ENCODE results near the gene NOP53.
"Not testable (repeated sequence)": the region's sequence is repeated elsewhere in the genome, so short reads cannot be mapped to it uniquely, and the experiment has no call there.

Gene NOP53

GRCh38 chr19:47749326-47749725 is 4.0 kb downstream of the NOP53 start:
- in situ Hi-C loops (cut with MboI; ENCODE audit: low pct_unique_long_range_greater_than_20kb, low sequenced_read_pairs): no loop called here
- DNase-seq: no peak

GRCh38 chr19:47750752-47751151 is 5.4 kb downstream of the NOP53 start:
- in situ Hi-C loops (cut with MboI; ENCODE audit: low pct_unique_long_range_greater_than_20kb, low sequenced_read_pairs): no loop called here
- no peak for DNase-seq

- DNase-seq: no peak
- in situ Hi-C loops (cut with MboI; ENCODE audit: low pct_unique_long_range_greater_than_20kb, low sequenced_read_pairs): no loop called here
These were observed 7.3 kb downstream of the NOP53 start for GRCh38 chr19:47752440-47753211.

- in situ Hi-C loops (cut with MboI; ENCODE audit: low pct_unique_long_range_greater_than_20kb, low sequenced_read_pairs): no loop called here
- no peak for DNase-seq
These were observed 9.1 kb downstream of the NOP53 start for GRCh38 chr19:47754206-47755064.

- DNase-seq: no peak
- in situ Hi-C loops (cut with MboI; ENCODE audit: low pct_unique_long_range_greater_than_20kb, low sequenced_read_pairs): no loop called here
These were observed 9.9 kb downstream of the NOP53 start for GRCh38 chr19:47755065-47755761.

- in situ Hi-C loops (cut with MboI; ENCODE audit: low pct_unique_long_range_greater_than_20kb, low sequenced_read_pairs): no loop called here
- DNase-seq: no peak
These were observed 10.6 kb downstream of the NOP53 start for GRCh38 chr19:47755762-47756626.

GRCh38 chr19:47756627-47756929 is 11.2 kb downstream of the NOP53 start:
- in situ Hi-C loops (cut with MboI; ENCODE audit: low pct_unique_long_range_greater_than_20kb, low sequenced_read_pairs): no loop called here

GRCh38 chr19:47756953-47757608 is 11.7 kb downstream of the NOP53 start:
- DNase-seq: no peak
- in situ Hi-C loops (cut with MboI; ENCODE audit: low pct_unique_long_range_greater_than_20kb, low sequenced_read_pairs): no loop called here

More at GRCh38 chr19:47756627-47756929, 11.2 kb downstream of the NOP53 start:
- DNase-seq: no peak

- in situ Hi-C loops (cut with MboI; ENCODE audit: low pct_unique_long_range_greater_than_20kb, low sequenced_read_pairs): no loop called here
- DNase-seq: no peak
These were observed 12.5 kb downstream of the NOP53 start for GRCh38 chr19:47757617-47758442.

GRCh38 chr19:47758443-47758804 is 13.1 kb downstream of the NOP53 start:
- in situ Hi-C loops (cut with MboI; ENCODE audit: low pct_unique_long_range_greater_than_20kb, low sequenced_read_pairs): no loop called here

GRCh38 chr19:47760632-47760999 is 15.3 kb downstream of the NOP53 start:
- in situ Hi-C loops (cut with MboI; ENCODE audit: low pct_unique_long_range_greater_than_20kb, low sequenced_read_pairs): no loop called here
- DNase-seq: no peak

More at GRCh38 chr19:47758443-47758804, 13.1 kb downstream of the NOP53 start:
- no peak for DNase-seq

GRCh38 chr19:47761566-47761965 is 16.2 kb downstream of the NOP53 start:
- no peak for DNase-seq

GRCh38 chr19:47762151-47762550 is 16.8 kb downstream of the NOP53 start:
- in situ Hi-C loops (cut with MboI; ENCODE audit: low pct_unique_long_range_greater_than_20kb, low sequenced_read_pairs): no loop called here
- DNase-seq: no peak

More at GRCh38 chr19:47761566-47761965, 16.2 kb downstream of the NOP53 start:
- in situ Hi-C loops (cut with MboI; ENCODE audit: low pct_unique_long_range_greater_than_20kb, low sequenced_read_pairs): no loop called here

GRCh38 chr19:47762615-47763308 is 17.4 kb downstream of the NOP53 start:
- DNase-seq: no peak
- in situ Hi-C loops (cut with MboI; ENCODE audit: low pct_unique_long_range_greater_than_20kb, low sequenced_read_pairs): no loop called here

GRCh38 chr19:47764705-47765104 is 19.4 kb downstream of the NOP53 start:
- DNase-seq; in situ Hi-C loops (cut with MboI; ENCODE audit: low pct_unique_long_range_greater_than_20kb, low sequenced_read_pairs): not testable (repeated sequence)

- in situ Hi-C loops (cut with MboI; ENCODE audit: low pct_unique_long_range_greater_than_20kb, low sequenced_read_pairs): no loop called here
- DNase-seq: peak; percentile 74
These were observed 20.4 kb downstream of the NOP53 start for GRCh38 chr19:47765523-47766358.

- in situ Hi-C loops (cut with MboI; ENCODE audit: low pct_unique_long_range_greater_than_20kb, low sequenced_read_pairs): no loop called here
- DNase-seq: no peak
These were observed 20.9 kb downstream of the NOP53 start for GRCh38 chr19:47766359-47766620.
